ENCODE data around the gene IQSEC3.

DNA sequence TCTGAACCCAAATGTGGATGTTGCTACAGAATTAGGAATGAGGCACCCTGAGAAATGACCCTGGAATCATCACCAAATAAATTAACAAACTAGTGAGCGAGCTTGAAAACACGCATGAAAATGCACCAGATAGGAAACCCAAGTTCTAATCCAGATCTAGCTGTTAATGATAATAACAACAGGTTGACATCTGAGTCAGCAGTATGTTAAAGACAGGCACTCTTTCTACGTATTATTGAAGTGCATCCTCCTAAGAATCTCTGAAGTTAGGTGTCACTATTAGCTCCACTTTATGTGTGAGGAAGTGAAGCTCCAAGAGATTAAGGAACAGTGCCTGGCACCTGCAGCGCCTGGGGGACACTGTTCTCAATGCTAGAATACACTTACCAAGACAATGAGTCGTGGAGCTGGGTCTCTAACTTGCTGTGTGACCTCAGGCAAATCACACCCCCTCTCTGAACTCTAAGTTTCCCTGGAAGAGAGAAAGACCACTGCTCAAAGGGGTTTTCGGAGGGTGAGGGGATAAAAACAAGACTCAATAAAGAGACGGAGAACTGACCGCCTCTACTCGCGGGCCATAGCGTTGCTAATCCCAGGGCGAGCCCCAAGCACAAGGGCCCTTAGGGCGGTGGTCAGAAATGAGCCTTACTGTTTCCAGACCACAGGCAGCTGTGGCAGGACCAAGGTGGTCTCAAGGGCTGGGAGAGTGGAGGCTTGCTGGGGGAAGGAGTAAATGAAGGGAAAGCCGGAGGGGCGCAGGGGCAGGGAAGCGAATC lies 145.3 kb downstream of the IQSEC3 start:
- TF ChIP-seq POLR2AphosphoS5 (IDR thresholded peaks at IDR 0.05; ENCODE audit: low read depth, low read length), result no peak
- TF ChIP-seq POLR2A (IDR thresholded peaks at IDR 0.05; ENCODE audit: low read depth, low read length), result no peak
- TF ChIP-seq TAF1 (IDR thresholded peaks at IDR 0.05; ENCODE audit: borderline replicate concordance, low read depth, low read length), result no peak
